Calu3 (cell line): ENCODE data around the gene APOL2. TPM values are rescaled to one million over a fixed set of nuclear protein-coding genes. Genes with fewer than 3 reads are reported as not detected.

Experiments used
- BruUV-seq: library from RNA; stranded (reverse); fragments of 400-500 nt; replicated peaks from 2 replicates; lab custom pipeline; 2021; lab: Mats Ljungman, UMichigan
- CTCF ChIA-PET: fragments of 300-600 bp; sonication (Branson Sonifier 250); formaldehyde crosslinking; loops from one replicate; lab custom pipeline; 2022; ENCODE audit warnings: antibody characterized with exemption; lab: Charles Lee
- DNase-seq: peaks from one replicate; pipeline ENCODE4 v3.0.0; 2022
- H3K27ac Mint-ChIP-seq: one replicate; pipeline ENCODE4 v1.8.0; 2022; ENCODE audit warnings: mixed read lengths; ENCODE audit not compliant: unreplicated experiment
- H3K27me3 Mint-ChIP-seq: one replicate; pipeline ENCODE4 v1.8.0; 2022; ENCODE audit warnings: mixed read lengths; ENCODE audit not compliant: unreplicated experiment
- H3K36me3 Mint-ChIP-seq: one replicate; pipeline ENCODE4 v1.8.0; 2022; ENCODE audit warnings: mild to moderate bottlenecking, moderate library complexity, mixed read lengths; ENCODE audit not compliant: insufficient read depth, unreplicated experiment
- H3K4me1 Mint-ChIP-seq: one replicate; pipeline ENCODE4 v1.8.0; 2022; ENCODE audit warnings: mild to moderate bottlenecking, low read depth, mixed read lengths; ENCODE audit not compliant: unreplicated experiment
- H3K4me3 Mint-ChIP-seq: one replicate; pipeline ENCODE4 v1.8.0; 2022; ENCODE audit warnings: mild to moderate bottlenecking, low read depth, moderate library complexity, mixed read lengths; ENCODE audit not compliant: unreplicated experiment
- H3K9me3 Mint-ChIP-seq: one replicate; pipeline ENCODE4 v1.8.0; 2022; ENCODE audit warnings: low read depth, mixed read lengths; ENCODE audit not compliant: unreplicated experiment
- intact Hi-C: fragments of 100-400 bp; cut with micrococcal nuclease; formaldehyde crosslinking; loops from one replicate; pipeline ENCODE4 v1.10.0; 2022; ENCODE audit not compliant: unreplicated experiment
- microRNA-seq: library from miRNA; unstranded; fragments of <30 nt; microRNA quantifications from one replicate; pipeline ENCODE4 v1.2.0, GENCODE V29; 2022
- total RNA-seq: library from RNA; stranded (reverse); gene quantifications from 2 replicates; pipeline ENCODE4 v1.2.3, GENCODE V29; 2022
- TF ChIP-seq, protein P1 (sequence below): fragments of 200-600 bp; IDR thresholded peaks from one replicate; pipeline ENCODE4 v1.8.0; 2022; ENCODE audit warnings: antibody characterized with exemption; ENCODE audit not compliant: unreplicated experiment

Gene APOL2
- total RNA-seq, 1 experiment from 2014 or later, result 90.1 TPM

DNA sequence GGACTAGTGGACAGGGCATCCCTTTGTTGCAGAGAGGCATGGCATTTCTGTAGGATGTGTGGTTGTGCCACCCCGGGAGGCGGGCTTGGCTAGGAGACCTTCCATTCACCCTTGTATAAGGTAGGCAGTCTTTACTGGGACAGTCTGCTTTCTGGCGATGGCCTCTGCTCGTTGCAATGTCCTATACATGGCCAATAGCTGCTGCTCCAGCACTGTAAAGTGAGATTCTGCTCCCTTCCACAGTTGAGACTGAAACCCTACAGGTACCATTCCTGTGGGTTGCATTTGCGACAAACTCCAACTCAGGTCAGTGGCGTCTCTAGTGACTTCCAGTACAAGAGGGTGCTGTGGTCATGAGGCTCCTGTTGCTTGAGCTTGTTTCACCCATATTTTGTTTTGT is 58.4 kb downstream of the APOL2 start:
- peaks cover 48% of the 10 kb centered on the region for H3K27me3 Mint-ChIP-seq
- no peak for DNase-seq
- intact Hi-C loops, result loop anchor here (1.0 kb wide), 1 partner anchor 36 kb away; no protein-coding TSS in a partner anchor

DNA sequence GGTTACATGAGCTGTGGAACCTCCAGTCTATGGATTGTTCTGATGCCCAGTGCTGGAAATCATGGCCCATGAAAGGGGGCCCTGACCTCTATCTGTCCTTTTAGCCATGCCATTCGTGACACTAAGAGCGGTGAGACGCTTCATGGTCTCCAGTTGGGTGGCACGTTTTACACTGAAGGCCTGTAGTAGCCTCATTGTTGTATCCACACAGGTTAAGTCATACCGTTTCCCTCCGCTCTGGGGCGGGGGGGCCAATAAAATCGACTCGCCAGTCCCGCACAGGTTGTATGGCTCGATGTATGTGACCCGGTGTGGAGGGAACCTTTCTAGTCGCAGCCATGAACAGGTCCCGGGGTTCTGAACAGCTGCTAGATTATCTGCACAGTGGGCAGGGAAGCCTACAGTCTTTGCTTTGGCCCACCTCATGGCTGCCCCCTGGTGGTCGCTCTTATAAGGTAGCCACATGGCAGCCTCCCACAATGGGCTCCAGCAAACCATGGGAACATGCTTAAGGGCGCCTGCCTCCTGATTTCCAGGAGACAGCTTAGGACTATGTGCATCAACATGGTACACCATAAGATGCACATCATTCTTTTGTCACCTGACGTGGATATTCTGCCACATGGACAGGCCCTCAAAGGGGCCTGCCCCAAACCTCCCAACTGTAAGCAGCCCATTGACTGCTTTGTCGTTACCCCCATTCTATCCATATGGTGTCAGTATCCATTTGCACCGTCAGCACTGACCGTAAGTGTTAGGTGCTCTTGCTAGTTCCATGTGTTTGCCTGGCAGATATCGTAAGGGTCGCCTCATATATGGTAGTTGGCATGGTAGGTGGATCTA is 59.1 kb downstream of the APOL2 start:
- intact Hi-C loops, result loop anchor here (1.0 kb wide), 1 partner anchor 35 kb away; no protein-coding TSS in a partner anchor
- no peaks in the 10 kb centered on the region for H3K4me1 Mint-ChIP-seq
- H3K27me3 Mint-ChIP-seq, result peaks cover 42% of the 10 kb centered on the region

More for the DNA sequence above, 58.4 kb downstream of the APOL2 start:
- Mint-ChIP-seq H3K9me3 (no peaks in the 10 kb centered on the region), H3K27ac (no peak overlapping the region), H3K4me3 (no peak overlapping the region), H3K36me3 (no peaks in the 10 kb centered on the region), H3K4me1 (no peaks in the 10 kb centered on the region)
- TF ChIP-seq, protein P1, sequence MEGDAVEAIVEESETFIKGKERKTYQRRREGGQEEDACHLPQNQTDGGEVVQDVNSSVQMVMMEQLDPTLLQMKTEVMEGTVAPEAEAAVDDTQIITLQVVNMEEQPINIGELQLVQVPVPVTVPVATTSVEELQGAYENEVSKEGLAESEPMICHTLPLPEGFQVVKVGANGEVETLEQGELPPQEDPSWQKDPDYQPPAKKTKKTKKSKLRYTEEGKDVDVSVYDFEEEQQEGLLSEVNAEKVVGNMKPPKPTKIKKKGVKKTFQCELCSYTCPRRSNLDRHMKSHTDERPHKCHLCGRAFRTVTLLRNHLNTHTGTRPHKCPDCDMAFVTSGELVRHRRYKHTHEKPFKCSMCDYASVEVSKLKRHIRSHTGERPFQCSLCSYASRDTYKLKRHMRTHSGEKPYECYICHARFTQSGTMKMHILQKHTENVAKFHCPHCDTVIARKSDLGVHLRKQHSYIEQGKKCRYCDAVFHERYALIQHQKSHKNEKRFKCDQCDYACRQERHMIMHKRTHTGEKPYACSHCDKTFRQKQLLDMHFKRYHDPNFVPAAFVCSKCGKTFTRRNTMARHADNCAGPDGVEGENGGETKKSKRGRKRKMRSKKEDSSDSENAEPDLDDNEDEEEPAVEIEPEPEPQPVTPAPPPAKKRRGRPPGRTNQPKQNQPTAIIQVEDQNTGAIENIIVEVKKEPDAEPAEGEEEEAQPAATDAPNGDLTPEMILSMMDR, result no peak
- no TSS peak for BruUV-seq
- CTCF ChIA-PET, result interaction anchor here (1.1 kb wide), 1 partner anchor 36 kb away, joined by 12 read pairs; no protein-coding TSS in a partner anchor

DNA sequence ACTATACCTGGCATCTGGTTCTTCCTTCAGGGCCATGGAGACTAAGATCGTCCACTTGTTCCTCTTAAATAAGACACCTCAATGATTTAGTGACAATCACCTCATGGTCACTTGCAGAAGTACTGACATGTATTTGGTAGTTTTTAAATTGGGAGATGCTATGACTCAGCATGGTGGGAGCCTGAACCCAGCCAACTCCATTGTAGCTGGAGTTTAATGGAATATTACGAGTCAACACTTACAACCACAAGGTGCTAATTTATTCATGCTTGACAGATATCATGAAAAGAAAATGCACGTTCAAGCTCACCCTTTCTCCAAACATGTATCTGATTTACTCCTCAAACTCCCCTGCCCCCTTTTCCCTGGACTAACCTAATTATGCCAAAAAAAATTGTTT is 62.2 kb downstream of the APOL2 start:
- Mint-ChIP-seq H3K36me3 (no peaks in the 10 kb centered on the region), H3K9me3 (no peaks in the 10 kb centered on the region), H3K27me3 (peaks cover 11% of the 10 kb centered on the region), H3K4me1 (no peaks in the 10 kb centered on the region), H3K27ac (no peak overlapping the region), H3K4me3 (no peak overlapping the region)
- CTCF ChIA-PET, result no interaction called here
- BruUV-seq, result no TSS peak
- intact Hi-C loops, result no loop called here
- DNase-seq, result no peak
- TF ChIP-seq, protein P1, result no peak

More for the DNA sequence above, 59.1 kb downstream of the APOL2 start:
- H3K4me3 Mint-ChIP-seq, result no peak overlapping the region
- peak; percentile 87 for DNase-seq
- TF ChIP-seq, protein P1, result peak; percentile 92
- CTCF ChIA-PET, result interaction anchor here (0.7 to 1.1 kb wide), 2 partner anchors 35 to 446 kb away, joined by 3 to 12 read pairs; no protein-coding TSS in a partner anchor
- no peaks in the 10 kb centered on the region for H3K36me3 Mint-ChIP-seq
- H3K27ac Mint-ChIP-seq, result no peak overlapping the region
- no TSS peak for BruUV-seq
- H3K9me3 Mint-ChIP-seq, result no peaks in the 10 kb centered on the region

Small RNA genes within 50 kb of the gene (microRNA-seq; reads per million reads assigned to microRNA genes)
- 1.4 reads per million for gene MIR6819

Other genes with a start within 250 kb of the APOL2 start
- 63.1 and 64.1 TPM in 2 replicates for gene RBFOX2, start 210.7 kb downstream of the APOL2 start, total RNA-seq
- 7.7 and 16.9 TPM in 2 replicates for gene APOL3, start 78.8 kb downstream of the APOL2 start, total RNA-seq
- 1.5 and 4.3 TPM in 2 replicates for gene APOL4, start 37.7 kb downstream of the APOL2 start, total RNA-seq
- gene APOL1, start 13.6 kb upstream of the APOL2 start, total RNA-seq, result 313 and 501 TPM in 2 replicates
- 526 and 606 TPM in 2 replicates for gene MYH9, start 148.4 kb upstream of the APOL2 start, total RNA-seq
- 58.4 and 63.3 TPM in 2 replicates for gene TXN2, start 242.1 kb upstream of the APOL2 start, total RNA-seq